Mesenchymal stem cell (in vitro differentiated cells and primary cell): ENCODE measurements around the gene CAMTA1.
"Not testable (repeated sequence)": the region's sequence is repeated elsewhere in the genome, so short reads cannot be mapped to it uniquely, and the experiment has no call there.

Experiments
- DNase-seq: peaks from one replicate; pipeline ENCODE4 v3.0.0-alpha.2; 2013
- H2AFZ ChIP-seq: one replicate; pipeline ENCODE4 v1.6.1; 2013; ENCODE audit warnings: low read depth, mild to moderate bottlenecking, control low read depth, inconsistent platforms, low read length, moderate library complexity
- H2AK5ac ChIP-seq: 2 replicates; pipeline ENCODE4 v1.6.1; 2013; ENCODE audit warnings: low read length, moderate library complexity, mild to moderate bottlenecking, inconsistent platforms; ENCODE audit not compliant: severe bottlenecking
- H2BK120ac ChIP-seq: one replicate; pipeline ENCODE4 v1.6.1; 2013; ENCODE audit warnings: low read depth, mild to moderate bottlenecking, inconsistent platforms, low read length, moderate library complexity
- H2BK12ac ChIP-seq, 2 experiments: one replicate each; pipeline ENCODE4 v1.6.1; 2013; ENCODE audit warnings: inconsistent platforms in 2 of 2, low read length in 2 of 2, mild to moderate bottlenecking in 2 of 2, moderate library complexity in 2 of 2, control low read depth in 1 of 2
- H2BK15ac ChIP-seq: one replicate; pipeline ENCODE4 v1.6.1; 2013; ENCODE audit warnings: mild to moderate bottlenecking, low read depth, inconsistent platforms; ENCODE audit not compliant: poor library complexity, severe bottlenecking
- H2BK5ac ChIP-seq: 2 replicates; pipeline ENCODE4 v1.6.1; 2013; ENCODE audit warnings: low read depth, mild to moderate bottlenecking, low read length, control low read depth, inconsistent platforms; ENCODE audit not compliant: poor library complexity, severe bottlenecking
- H3K14ac ChIP-seq, 2 experiments: one replicate each; pipeline ENCODE4 v1.6.1; 2013; ENCODE audit warnings: inconsistent platforms in 2 of 2, low read length in 2 of 2, control low read depth in 1 of 2, mild to moderate bottlenecking in 1 of 2, moderate library complexity in 1 of 2
- H3K18ac ChIP-seq, 2 experiments: one replicate each; pipeline ENCODE4 v1.6.1; 2013; ENCODE audit warnings: inconsistent platforms in 2 of 2, low read length in 2 of 2, control low read depth in 1 of 2, low read depth in 1 of 2, mild to moderate bottlenecking in 1 of 2
- H3K23ac ChIP-seq, 2 experiments: one replicate each; pipeline ENCODE4 v1.6.1; 2013; ENCODE audit warnings: inconsistent platforms in 2 of 2, low read length in 2 of 2, mild to moderate bottlenecking in 2 of 2, moderate library complexity in 2 of 2, control low read depth in 1 of 2
- H3K27ac ChIP-seq: 2 replicates; pipeline ENCODE4 v1.5.1; 2013; ENCODE audit warnings: mild to moderate bottlenecking, moderate library complexity, low read length, control low read depth, inconsistent platforms; ENCODE audit not compliant: poor library complexity, severe bottlenecking
- H3K27me3 ChIP-seq, 2 experiments: 2 replicates each; pipeline versions ENCODE4 v1.6.1 to v1.7.0; 2013; ENCODE audit warnings: low read length in 2 of 2, mild to moderate bottlenecking in 2 of 2, moderate library complexity in 2 of 2, control low read depth in 1 of 2, inconsistent platforms in 1 of 2; ENCODE audit not compliant: control insufficient read depth in 1 of 2, insufficient read depth in 1 of 2
- H3K36me3 ChIP-seq, 2 experiments: 2 replicates each; pipeline versions ENCODE4 v1.6.1 to v1.7.0; 2013; ENCODE audit warnings: low read length in 2 of 2, control low read depth in 1 of 2, inconsistent platforms in 1 of 2, low read depth in 1 of 2, mild to moderate bottlenecking in 1 of 2; ENCODE audit not compliant: insufficient read depth in 2 of 2, control insufficient read depth in 1 of 2
- H3K4ac ChIP-seq, 2 experiments: one replicate each; pipeline ENCODE4 v1.6.1; 2013; ENCODE audit warnings: inconsistent platforms in 2 of 2, low read length in 2 of 2, mild to moderate bottlenecking in 2 of 2, moderate library complexity in 2 of 2, control low read depth in 1 of 2, low read depth in 1 of 2
- H3K4me1 ChIP-seq: 2 replicates; pipeline ENCODE4 v1.6.1; 2013; ENCODE audit warnings: low read depth, low read length, control low read depth; ENCODE audit not compliant: control insufficient read depth, insufficient read depth
- H3K4me2 ChIP-seq: 2 replicates; pipeline ENCODE4 v1.6.1; 2013; ENCODE audit warnings: low read length, mild to moderate bottlenecking, inconsistent platforms; ENCODE audit not compliant: poor library complexity, severe bottlenecking
- H3K4me3 ChIP-seq, 2 experiments: 2 replicates each; pipeline versions ENCODE4 v1.5.1 to v1.7.0; 2013; ENCODE audit warnings: low read length in 2 of 2, mild to moderate bottlenecking in 2 of 2, control low read depth in 1 of 2, low read depth in 1 of 2; ENCODE audit not compliant: insufficient read depth in 1 of 2
- H3K79me1 ChIP-seq: replicated peaks from 2 replicates; pipeline ENCODE4 v1.6.1; 2013; ENCODE audit warnings: mild to moderate bottlenecking, control low read depth, low read length, inconsistent platforms; ENCODE audit not compliant: poor library complexity, severe bottlenecking
- H3K9ac ChIP-seq: 2 replicates; pipeline ENCODE4 v1.7.0; 2013; ENCODE audit warnings: mild to moderate bottlenecking, low read length, moderate library complexity
- H3K9me3 ChIP-seq: 2 replicates; pipeline ENCODE4 v1.7.0; 2013; ENCODE audit warnings: mild to moderate bottlenecking, low read length; ENCODE audit not compliant: control insufficient read depth
- H4K8ac ChIP-seq: one replicate; pipeline ENCODE4 v1.6.1; 2013; ENCODE audit warnings: inconsistent platforms, mild to moderate bottlenecking, low read length, moderate library complexity
- H4K91ac ChIP-seq: one replicate; pipeline ENCODE4 v1.6.1; 2013; ENCODE audit warnings: mild to moderate bottlenecking, low read length, inconsistent platforms
- WGBS: methylation state at CpG from one replicate; pipeline ENCODE4 v1.1.7; 2013; ENCODE audit warnings: mixed read lengths; 5-methylcytosine and 5-hydroxymethylcytosine counted together

Gene CAMTA1

GRCh38 chr1:7378346-7379130 is 593.3 kb downstream of the CAMTA1 start:
- peak overlapping the region; percentile 14 for H2AK5ac ChIP-seq
- no peak overlapping the region for H3K4ac ChIP-seq
- no peak overlapping the region for H3K27ac ChIP-seq
- peaks cover 7% of the 10 kb centered on the region for H3K4me1 ChIP-seq
- 93% methylated on average over 14 of the region's 14 CpGs for WGBS
- no peak overlapping the region for H3K14ac ChIP-seq
- no peak overlapping the region for H4K91ac ChIP-seq
- no peaks in the 10 kb centered on the region for H3K79me1 ChIP-seq
- H4K8ac ChIP-seq: no peak overlapping the region
- H3K27me3 ChIP-seq: peaks cover 0 to 20% of the 10 kb centered on the region in 2 experiments
- DNase-seq: no peak
- H3K36me3 ChIP-seq: no peaks in the 10 kb centered on the region
- H3K18ac ChIP-seq: no peak overlapping the region
- no peak overlapping the region for H2BK12ac ChIP-seq
- no peak overlapping the region for H2BK15ac ChIP-seq
- no peaks in the 10 kb centered on the region for H3K9me3 ChIP-seq
- H3K4me3 ChIP-seq: peak overlapping the region in 1 of 2 experiments; percentile 19
- no peak overlapping the region for H2BK120ac ChIP-seq
- H3K9ac ChIP-seq: peak overlapping the region; percentile 71
- no peak overlapping the region for H3K4me2 ChIP-seq
- H3K23ac ChIP-seq: no peak overlapping the region
- no peak overlapping the region for H2AFZ ChIP-seq
- no peak overlapping the region for H2BK5ac ChIP-seq

DNA sequence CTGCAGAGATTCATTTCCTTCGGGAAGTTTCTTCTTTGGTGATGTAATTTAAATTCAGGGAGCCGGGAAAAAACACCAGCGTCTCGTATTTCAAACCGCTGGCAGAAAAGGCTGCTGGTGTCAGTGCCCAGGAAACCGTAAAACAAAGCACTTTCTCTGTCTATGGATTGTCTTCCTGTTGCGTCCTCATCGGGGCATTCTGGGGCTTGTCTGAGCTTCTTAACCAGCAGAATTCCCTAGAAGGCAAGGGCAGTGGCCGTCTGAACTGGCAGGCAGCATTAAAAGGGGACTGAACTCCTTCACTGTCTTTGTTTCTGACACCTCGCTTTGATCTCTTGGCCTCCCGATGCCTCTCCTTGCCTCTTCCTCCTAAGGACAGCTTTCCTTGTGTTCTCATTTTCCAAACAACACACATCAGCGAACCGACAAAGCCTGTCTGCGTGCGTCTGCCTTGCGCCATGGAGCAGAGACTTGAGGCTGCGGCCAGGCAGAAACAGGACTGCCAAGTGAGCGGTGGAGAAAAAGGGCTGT is 594.3 kb downstream of the CAMTA1 start:
- H3K23ac ChIP-seq: no peak overlapping the region
- H2BK120ac ChIP-seq: no peak overlapping the region
- peak overlapping the region; percentile 0 to 44 for H3K4ac ChIP-seq
- peaks cover 0 to 15% of the 10 kb centered on the region in 2 experiments for H3K27me3 ChIP-seq
- H2BK12ac ChIP-seq: no peak overlapping the region
- H4K8ac ChIP-seq: peak overlapping the region; percentile 79
- peaks cover 7% of the 10 kb centered on the region for H3K4me1 ChIP-seq
- H3K36me3 ChIP-seq: no peaks in the 10 kb centered on the region
- H3K79me1 ChIP-seq: no peaks in the 10 kb centered on the region
- H3K14ac ChIP-seq: peak overlapping the region in 1 of 2 experiments; percentile 88
- 22% methylated on average over 17 of the region's 18 CpGs for WGBS
- no peak overlapping the region for H4K91ac ChIP-seq
- H3K9ac ChIP-seq: peak overlapping the region; percentile 71
- peak overlapping the region; percentile 70 for H3K27ac ChIP-seq
- peak overlapping the region; percentile 43 for H3K4me2 ChIP-seq
- peak overlapping the region; percentile 64 to 84 for H3K18ac ChIP-seq
- no peaks in the 10 kb centered on the region for H3K9me3 ChIP-seq
- no peak overlapping the region for H2BK5ac ChIP-seq
- peak; percentile 73 for DNase-seq
- H2AFZ ChIP-seq: peak overlapping the region; percentile 73
- H3K4me3 ChIP-seq: peak overlapping the region in 1 of 2 experiments; percentile 46
- no peak overlapping the region for H2AK5ac ChIP-seq
- peak overlapping the region; percentile 49 for H2BK15ac ChIP-seq

DNA sequence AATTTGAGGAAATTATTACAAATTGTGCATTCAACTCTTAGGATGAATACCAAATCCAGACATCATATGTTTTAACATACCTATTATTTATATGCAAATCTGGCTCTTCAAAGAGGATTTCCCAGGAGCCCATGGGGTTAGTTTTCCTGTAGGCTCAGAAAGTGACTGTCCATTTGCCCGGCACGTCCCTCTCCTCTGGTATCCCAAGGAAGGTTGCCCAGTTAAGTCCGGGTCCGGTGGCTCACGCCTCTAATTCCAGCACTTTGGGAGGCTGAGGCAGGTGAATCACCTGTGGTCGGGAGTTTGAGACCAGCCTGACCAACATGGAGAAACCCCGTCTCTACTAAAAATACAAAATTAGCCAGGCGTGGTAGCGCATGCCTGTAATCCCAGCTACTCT is 594.8 kb downstream of the CAMTA1 start:
- not testable (repeated sequence) for DNase-seq, H3K9me3 ChIP-seq, H3K14ac ChIP-seq, H3K79me1 ChIP-seq, H3K4me3 ChIP-seq, H2AFZ ChIP-seq, H3K36me3 ChIP-seq, H4K91ac ChIP-seq, H3K23ac ChIP-seq, H4K8ac ChIP-seq, H2BK12ac ChIP-seq, H2BK5ac ChIP-seq, H3K4me1 ChIP-seq, H3K27ac ChIP-seq, H2BK120ac ChIP-seq, H3K9ac ChIP-seq, H2BK15ac ChIP-seq, H3K18ac ChIP-seq, H3K4me2 ChIP-seq, H2AK5ac ChIP-seq
- peaks cover 0 to 12% of the 10 kb centered on the region in 2 experiments for H3K27me3 ChIP-seq
- H3K4ac ChIP-seq: peak overlapping the region in 1 of 2 experiments; percentile 0
- 96% methylated on average over 8 of the region's 9 CpGs for WGBS

- no peak overlapping the region for H2AK5ac ChIP-seq
- no peak overlapping the region for H2AFZ ChIP-seq
- 84% methylated on average over 1 of the region's 3 CpGs for WGBS
- H3K36me3 ChIP-seq: no peaks in the 10 kb centered on the region
- no peak overlapping the region for H2BK15ac ChIP-seq
- no peaks in the 10 kb centered on the region for H3K79me1 ChIP-seq
- no peak overlapping the region for H2BK5ac ChIP-seq
- no peak overlapping the region for H3K4me2 ChIP-seq
- peaks cover 11% of the 10 kb centered on the region for H3K4me1 ChIP-seq
- H3K27me3 ChIP-seq: peaks cover 0 to 12% of the 10 kb centered on the region in 2 experiments
- H2BK12ac ChIP-seq: no peak overlapping the region
- H3K18ac ChIP-seq: no peak overlapping the region
- no peak for DNase-seq
- H3K9me3 ChIP-seq: no peaks in the 10 kb centered on the region
- H3K27ac ChIP-seq: no peak overlapping the region
- H4K91ac ChIP-seq: no peak overlapping the region
- no peak overlapping the region for H3K9ac ChIP-seq
- H3K14ac ChIP-seq: no peak overlapping the region
- no peak overlapping the region for H2BK120ac ChIP-seq
- peak overlapping the region in 1 of 2 experiments; percentile 24 for H3K4ac ChIP-seq
- no peak overlapping the region for H3K4me3 ChIP-seq
- no peak overlapping the region for H3K23ac ChIP-seq
- no peak overlapping the region for H4K8ac ChIP-seq
These were observed 595.5 kb downstream of the CAMTA1 start for GRCh38 chr1:7380712-7381111.
